Adipose tissue (tissue), 3 donors: ENCODE results near the gene IZUMO1. TPM values are rescaled to one million over a fixed set of nuclear protein-coding genes. Genes with fewer than 3 reads are reported as not detected.
A peak's percentile ranks its signal among the peaks of the same experiment; 100 is the strongest.

Experiments
- H3K27ac ChIP-seq: one replicate; pipeline ENCODE4 v1.5.1; 2013; ENCODE audit warnings: low read depth, low read length
- WGBS, 3 donors: extraction: QIAGEN DNeasy Blood & Tissue Kit; methylation state at CpG; one replicate each; pipeline ENCODE4 v1.1.7; 2013; 5-methylcytosine and 5-hydroxymethylcytosine counted together
- polyA plus RNA-seq, 3 donors: library from polyadenylated mRNA; stranded (reverse); fragments of 200-250 nt; gene quantifications; one replicate each; pipeline ENCODE4 v1.2.3, GENCODE V29; 2013
- donor health status: healthy with polysubstance abuse.
- donor health status: Bipolar disorder and iron deficiency.
- donor health status: healthy.

The IZUMO1 gene
- polyA plus RNA-seq, 3 donors, result 0.66 to 1.6 (median 0.68) TPM

DNA sequence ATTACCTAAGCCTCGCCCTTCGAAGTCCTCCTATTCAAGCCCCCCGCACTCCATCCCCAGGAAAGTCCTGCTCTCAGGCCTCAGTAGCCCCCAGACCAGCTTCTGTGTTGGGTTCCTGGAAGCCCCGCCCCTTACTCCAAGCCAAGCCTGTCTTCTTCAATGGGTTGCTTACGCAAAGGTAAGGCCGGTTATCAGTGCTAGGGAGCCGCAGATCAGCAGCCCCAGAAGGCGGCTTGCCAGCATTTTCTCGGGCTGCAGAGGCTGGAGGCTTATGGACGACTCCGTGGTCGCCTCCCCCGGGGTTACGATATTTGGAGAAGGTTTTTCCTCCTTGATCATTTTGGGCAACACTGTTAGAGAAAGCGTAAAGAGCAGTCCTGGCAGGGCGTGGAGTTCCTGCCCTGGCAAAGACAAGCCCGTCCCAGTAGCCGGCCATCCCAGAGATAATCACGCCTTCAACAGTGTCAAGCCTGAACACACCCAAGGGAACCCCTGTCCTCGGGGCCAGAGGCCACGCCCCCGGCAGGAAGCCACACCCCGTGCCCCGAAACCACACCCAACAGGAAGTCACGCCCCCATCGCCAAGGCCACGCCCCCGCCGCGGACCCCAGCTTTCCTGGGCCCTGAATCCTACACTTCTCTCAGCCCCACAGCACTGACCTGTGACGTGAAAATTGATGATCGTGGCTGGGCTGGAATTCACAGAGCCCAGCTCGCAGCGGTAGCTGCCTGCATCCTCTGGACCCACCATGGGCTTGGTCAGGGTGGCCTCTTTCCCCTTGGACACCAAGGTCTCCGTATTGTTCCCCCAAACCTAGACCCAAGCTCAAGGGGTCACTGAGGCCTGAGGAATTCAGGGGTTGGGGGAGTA lies 5.3 kb downstream of the IZUMO1 start:
- peak overlapping the region; percentile 6 for H3K27ac ChIP-seq
- 27 to 40% (median 35%) methylated on average over 35 of the region's 35 CpGs for WGBS, 3 donors

DNA sequence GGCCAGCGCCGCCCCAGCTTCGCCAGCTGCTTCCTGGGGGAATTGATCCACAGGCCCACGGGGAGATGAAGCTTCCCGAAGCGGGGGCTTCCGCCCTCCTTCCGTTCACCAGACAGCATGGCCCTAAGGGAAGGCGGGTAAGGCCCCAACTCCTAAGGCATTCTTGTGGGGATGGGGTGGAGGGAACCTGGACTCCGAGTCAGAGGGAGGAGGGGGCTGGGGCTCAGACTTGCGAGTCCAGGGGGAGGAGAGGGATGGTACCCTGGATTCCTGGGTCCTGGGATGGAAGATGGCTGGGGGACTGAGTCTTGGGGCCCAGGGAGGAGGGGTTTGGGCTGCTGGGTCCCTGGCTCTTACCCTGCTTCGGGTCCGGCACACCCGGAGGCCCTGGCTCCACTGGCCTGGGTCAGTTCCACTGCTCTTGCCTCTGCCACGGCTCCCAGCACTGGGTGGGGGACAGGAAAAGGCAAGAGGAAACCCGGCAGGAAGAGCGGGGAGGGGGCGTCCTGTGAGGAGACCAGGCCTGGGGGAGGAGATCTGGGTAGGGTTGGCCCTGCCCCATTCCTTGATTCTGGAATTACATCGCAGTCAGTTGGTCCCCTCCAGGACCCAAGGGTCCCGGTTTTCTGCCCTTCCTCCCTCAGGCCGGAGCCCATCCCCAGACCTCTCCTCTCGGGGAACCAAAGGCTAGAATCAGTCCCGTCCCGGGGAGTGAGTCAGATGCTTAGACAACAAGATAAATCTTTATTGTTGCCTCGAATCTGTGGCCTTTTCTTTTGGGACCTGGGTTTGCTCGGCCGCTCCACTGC lies 6.3 kb downstream of the IZUMO1 start, which contains the start of gene RASIP1:
RASIP1 (minus strand) TSS at position 447 of the 809 bp plus-strand sequence; CDS start at position 119, 328 bp downstream.
- WGBS, 3 donors, result 20 to 40% (median 39%) methylated on average over 27 of the region's 27 CpGs
- no peak within 1 kb of the TSS for H3K27ac ChIP-seq

DNA sequence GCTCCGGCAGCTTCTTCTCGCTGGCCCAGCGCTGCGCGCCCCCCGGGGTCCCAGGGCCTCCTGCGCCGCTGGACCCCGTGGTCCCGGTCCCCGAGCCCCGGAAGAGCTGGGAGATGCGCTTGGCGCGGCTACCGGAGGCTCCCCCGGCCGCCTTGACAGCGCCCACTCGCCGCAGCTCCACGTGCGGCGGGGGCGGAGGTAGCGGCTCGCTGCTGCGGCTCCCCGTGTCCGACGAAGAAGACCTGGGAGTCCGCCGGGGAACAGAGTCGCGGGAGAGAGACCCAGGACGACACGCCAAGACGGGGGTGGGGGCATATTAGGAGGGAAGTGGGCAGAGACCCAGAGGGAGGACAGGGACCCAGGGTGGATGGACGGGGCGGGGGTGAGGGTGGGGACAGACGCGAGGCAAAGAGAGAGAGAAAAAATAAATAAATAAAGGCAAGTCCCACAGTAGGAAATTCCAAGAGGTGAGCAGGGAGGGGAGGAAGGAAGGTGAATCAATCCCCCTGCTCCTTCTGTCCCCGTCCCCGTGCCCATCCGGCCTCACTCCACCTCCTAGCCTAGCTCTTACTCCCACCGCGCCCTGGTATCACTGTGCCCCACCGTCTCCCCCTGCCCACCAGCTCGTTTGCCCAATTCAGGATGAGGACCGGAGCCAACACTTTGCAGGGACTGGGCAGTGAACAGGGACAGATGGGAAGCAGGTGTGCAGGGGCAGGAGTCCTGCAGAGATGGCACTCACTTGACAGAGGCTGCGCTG lies 7.1 kb downstream of the IZUMO1 start:
- WGBS, 3 donors, result 5 to 13% (median 9%) methylated on average over 36 to 51 of the region's 51 CpGs
- no peak overlapping the region for H3K27ac ChIP-seq

DNA sequence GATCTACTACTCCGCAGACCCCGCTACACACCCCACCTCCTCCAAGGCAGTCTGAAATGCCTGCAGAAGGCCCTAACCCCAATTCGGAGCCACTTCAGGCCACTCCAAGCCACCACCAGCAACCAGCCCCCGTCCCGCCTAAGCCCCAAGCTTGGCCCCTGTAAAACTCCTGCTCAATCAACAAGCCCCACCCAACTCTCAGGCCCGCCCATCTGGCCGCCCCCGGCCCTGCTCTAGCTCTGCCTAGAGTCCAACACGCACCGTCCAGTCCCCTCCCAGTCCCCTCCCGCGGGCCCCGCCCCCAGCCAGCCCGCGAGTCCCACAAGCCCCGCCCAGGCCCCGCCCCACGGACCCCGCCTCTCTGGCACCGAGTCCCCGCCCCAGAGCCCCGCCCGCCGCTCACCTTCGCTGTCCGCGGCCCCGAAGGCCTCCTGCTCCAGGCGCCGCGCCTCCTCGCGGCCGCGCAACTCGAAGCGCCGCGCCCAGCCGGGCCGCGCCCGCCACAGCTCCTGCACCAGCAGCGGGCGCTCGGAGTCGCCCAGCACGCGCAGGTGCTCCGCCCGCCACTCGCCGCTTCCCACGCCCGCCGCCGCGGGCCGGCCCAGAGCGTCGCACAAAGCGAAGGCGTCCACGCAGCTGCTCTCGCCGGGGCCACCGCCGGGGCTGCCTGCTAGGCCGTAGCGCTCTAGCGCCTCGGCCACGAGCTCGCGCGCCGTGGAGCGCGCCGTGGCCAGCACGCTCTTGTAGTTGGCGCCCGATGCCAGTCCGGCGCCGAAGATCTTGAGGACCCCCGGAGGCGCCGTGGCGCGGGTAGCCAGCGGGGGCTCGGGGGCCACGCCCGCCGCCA lies 7.9 kb downstream of the IZUMO1 start:
- no peak overlapping the region for H3K27ac ChIP-seq
- 1 to 3% (median 2%) methylated on average over 53 to 95 of the region's 96 CpGs for WGBS, 3 donors

DNA sequence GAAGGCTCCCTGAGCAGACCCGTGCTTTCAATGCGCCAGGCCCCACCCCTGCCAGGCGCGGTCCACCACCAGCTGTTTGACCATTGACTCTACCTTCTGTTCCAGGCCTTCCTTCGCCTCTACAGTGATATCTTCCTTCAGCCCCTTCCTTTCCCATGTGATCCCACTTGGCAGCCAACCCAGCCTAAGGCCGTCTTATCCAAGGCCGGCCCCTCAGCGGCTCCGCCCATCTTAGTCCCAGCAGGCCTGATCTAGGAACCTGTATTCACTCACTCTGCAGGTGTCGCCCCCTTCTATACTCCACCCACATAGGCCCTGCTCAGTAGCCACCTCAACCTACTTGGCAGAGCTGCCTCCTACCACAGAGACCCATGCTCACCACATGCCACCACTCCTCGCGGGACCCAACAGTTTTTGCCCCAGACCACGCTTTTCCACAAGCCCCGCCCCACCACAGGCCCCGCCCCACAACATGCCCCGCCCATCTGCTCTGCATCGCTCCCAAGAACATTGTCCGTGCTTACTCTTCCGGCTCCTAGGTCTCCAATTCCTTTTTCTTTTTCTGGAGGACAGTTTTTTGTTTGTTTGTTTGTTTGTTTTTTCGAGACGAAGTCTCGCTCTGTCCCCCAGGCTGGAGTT lies 9.2 kb downstream of the IZUMO1 start:
- 37 to 63% (median 59%) methylated on average over 22 of the region's 22 CpGs for WGBS, 3 donors
- no peak overlapping the region for H3K27ac ChIP-seq

DNA sequence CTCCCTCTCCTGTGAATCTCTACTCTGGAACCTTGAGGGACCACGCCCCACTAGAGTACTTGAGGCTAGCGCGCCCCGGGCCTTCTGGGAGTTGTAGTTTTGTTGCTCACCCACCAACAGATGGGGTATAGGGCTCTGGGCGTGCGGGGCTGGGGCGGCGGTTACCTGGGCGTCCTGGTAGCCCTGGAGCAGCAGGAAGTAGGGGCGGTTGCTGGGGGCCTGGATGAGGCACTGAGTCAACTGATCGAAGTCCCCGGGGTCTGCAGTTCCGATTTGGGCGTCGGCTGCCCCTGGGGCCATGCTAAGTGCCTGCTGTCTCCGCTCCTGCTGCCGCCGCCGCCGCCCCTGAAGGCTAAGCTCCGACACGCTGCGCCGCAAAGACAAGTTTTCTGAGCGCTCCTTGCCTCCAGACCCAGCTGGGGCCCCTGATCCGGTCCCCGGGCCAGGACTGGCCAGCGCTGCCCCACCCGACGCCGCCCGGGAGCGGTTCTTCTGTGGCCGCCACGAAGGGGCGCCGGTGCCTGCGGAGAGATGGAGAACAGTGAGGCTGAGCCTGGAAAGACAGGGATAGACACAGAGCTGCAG lies 11.6 kb downstream of the IZUMO1 start:
- H3K27ac ChIP-seq, result no peak overlapping the region
- WGBS, 3 donors, result 61 to 69% (median 65%) methylated on average over 36 to 38 of the region's 38 CpGs

DNA sequence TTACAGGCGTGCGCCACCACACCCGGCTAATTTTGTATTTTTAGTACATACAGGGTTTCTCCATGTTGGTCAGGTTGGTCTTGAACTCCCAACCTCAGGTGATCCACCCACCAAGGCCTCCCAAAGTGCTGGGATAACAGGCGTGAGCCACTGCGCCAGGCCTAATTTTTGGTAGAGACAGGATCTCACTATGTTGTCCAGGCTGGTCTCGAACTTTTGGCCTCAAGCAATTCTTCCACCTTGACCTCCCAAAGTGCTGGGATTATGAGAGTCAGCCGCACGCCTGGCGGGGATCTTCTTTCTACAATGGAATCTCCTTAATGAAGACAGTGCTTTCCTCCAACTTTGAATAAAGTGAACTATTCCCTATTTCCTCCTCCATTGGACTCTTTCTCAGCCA lies 12.1 kb downstream of the IZUMO1 start:
- 95 to 97% (median 95%) methylated on average over 6 to 9 of the region's 9 CpGs for WGBS, 3 donors
- no peak overlapping the region for H3K27ac ChIP-seq

DNA sequence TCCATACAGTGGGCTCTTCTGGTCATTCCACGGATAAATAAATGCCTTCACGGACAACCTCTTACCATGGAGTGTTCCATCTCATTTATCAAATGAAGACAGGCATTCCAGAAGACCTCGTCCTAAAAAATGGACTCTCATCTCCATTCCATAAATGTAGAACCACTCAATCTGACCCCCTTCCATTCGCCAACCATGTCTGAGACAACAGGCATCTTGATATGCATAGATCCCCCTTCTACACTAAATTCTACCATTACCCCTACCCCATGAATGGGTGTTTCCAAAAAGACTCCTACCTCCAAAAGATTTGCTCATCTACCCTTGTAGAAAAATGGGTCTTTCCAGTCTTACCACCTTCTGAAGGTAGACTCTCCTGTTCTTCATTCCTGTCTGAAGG lies 15.3 kb downstream of the IZUMO1 start:
- 85 to 87% (median 85%) methylated on average over 4 of the region's 4 CpGs for WGBS, 3 donors
- no peak overlapping the region for H3K27ac ChIP-seq

DNA sequence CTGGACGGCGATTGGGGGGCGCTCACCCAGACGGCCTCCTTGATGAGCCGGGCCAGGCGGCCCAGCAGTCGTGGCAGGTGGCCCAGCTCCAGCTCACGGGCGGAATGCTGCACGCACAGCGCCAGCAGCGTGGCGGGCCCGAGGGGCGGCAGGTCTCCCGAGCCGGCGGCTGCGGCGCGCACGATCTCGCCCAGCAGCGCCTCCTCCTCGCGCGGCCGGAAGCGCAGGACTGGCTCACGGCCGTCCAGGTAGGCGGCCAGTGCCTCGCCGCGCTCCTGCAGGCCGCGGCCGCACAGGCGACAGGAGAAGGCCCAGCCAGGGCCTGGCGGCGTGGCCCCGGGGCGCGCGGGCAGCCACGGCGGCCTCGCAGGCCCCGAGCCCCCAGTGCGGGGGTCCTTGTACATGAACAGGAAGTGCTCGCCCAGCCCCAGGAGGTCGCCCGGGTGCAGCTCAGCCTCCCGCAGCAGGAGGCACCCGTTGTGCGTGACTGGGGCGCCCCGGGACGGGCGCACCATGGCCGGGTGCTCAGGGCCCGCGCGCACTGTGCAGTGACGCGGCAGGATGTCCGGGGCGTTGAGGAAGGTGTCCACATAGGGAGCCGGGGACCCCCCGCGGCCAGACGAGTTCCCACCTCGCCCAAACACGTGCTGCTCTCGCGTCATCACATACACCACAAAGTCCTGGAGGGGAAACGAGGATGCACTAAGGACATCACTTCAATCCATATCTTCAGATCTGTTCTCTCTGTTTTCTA lies 17.6 kb downstream of the IZUMO1 start:
- H3K27ac ChIP-seq, result peak overlapping the region; percentile 6
- WGBS, 3 donors, result 69 to 75% (median 74%) methylated on average over 63 to 77 of the region's 77 CpGs

DNA sequence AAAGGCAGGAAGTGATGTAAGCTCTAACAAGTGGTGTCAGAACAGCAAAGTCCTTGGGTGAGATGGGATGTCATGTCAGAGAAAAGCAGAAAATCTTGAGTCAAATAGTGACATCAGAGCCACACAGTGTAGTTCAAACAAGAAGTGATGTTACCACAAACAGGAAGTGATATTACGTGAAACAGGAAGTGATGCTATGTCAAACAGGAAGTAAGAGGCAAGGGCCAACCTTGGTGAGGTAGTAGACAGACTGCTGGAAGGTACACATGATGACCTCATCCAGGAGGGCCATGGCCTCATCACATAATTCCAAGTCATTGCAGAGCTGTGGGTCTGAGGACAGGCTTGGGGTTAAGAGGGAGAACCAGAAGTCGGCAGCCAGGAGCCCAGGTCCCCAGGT lies 20.2 kb downstream of the IZUMO1 start:
- H3K27ac ChIP-seq, result no peak overlapping the region
- WGBS, 3 donors, result 51 to 80% (median 65%) methylated on average over 2 of the region's 2 CpGs

DNA sequence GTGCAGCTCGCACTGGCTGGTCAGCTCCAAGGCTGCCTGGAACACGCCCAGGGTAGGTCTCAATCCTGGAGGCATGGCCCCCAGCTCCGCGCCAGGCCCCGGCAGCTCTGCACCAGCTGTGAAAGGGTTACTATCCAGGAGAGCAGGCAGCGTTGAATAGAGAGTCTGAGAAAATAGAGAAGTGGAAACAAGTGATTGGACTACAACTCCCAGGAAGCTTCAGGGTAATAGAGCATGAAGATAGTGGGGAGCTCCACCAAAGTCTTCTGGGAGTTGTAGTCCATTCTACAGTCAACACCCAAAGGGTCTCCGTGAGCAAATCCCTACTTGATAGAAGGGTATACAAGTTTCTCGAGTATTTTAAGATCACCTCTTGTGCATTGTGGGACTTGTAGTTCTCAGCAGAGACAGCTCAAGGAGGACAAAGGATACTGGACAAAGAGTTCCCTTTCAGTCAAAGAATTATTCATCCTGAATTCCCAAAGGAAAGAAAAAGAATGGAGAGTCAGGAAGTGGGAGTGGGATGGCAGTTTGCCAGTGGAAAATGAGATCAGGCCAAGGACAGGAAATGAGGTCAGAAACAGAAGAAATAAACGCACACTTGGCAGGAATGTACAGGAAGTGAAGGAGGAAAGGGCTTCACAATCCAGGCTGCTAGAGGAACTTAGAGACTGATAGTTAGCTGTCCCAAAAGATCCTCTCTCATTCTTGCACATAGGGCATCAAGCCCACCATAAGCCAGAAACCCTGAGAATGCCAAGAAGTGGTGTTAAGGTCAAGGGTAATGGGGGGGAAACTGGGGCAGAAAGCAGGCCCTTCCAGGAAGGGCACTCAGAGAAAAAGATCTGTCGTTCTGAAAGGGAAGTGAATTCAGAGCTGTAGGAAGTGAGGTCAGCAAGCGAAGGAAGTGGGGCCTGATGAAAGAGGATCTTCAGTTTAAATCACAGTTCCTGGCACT lies 21.6 kb downstream of the IZUMO1 start:
- no peak overlapping the region for H3K27ac ChIP-seq
- 36 to 55% (median 38%) methylated on average over 11 of the region's 11 CpGs for WGBS, 3 donors

DNA sequence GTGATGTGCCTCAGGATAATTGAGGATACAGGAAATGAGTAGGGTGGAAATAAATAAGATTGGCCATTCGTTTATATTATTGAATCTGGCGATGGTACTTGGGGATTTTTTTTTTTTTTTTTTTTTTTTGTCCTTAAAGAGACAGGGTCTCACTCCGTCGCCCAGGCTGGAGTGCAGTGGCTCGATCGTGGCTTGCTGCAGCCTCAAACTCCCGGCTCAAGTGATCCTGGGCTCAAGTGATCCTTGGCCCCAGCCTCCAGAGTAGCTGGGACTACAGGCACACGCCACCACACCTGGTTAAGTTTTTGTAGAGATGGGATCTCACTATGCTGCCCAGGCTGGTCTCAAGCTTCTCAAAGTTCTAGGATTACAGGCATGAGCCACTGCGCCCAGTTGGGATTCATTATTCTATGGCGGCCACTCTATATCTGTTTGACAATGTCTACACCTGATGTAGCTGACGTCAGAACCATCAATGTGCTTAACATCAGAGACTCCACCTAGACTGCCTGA lies 24.5 kb downstream of the IZUMO1 start:
- H3K27ac ChIP-seq, result no peak overlapping the region
- WGBS, 3 donors, result 81 to 84% (median 84%) methylated on average over 11 of the region's 11 CpGs

DNA sequence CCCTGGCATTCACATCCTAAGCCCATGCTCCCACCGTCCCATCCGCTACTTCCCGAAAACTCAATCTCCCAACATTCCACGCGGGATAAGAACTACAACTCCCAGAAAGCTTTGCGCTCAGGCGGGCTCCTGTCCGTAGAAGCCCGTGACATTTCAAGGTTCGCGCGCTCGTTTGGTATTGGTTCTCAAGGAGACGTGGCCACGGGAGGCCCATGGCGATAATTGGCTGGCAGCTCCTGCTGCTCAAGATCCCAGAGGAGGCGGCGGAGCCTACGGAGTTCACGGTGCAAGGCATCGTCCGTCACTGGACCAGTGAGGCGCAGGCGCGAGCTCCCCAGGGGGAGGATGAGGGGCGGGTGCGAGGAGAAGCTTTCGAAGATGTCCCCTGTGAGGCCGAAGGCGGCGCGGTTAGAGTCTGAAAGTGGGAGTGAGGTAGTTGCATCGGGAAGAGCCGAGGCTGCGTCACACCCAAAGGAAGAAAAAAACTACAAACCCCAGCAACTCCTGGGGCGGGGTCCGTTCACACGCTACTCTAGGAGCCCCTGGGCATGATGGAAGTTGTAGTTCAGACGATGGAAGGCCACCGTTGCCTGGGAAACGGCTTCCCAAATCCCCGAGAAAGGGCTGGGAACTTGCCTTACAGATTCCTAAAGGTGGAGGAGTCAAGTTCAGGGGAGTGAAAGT lies 26.0 kb downstream of the IZUMO1 start:
- 6 to 22% (median 22%) methylated on average over 42 of the region's 42 CpGs for WGBS, 3 donors
- no peak overlapping the region for H3K27ac ChIP-seq

DNA sequence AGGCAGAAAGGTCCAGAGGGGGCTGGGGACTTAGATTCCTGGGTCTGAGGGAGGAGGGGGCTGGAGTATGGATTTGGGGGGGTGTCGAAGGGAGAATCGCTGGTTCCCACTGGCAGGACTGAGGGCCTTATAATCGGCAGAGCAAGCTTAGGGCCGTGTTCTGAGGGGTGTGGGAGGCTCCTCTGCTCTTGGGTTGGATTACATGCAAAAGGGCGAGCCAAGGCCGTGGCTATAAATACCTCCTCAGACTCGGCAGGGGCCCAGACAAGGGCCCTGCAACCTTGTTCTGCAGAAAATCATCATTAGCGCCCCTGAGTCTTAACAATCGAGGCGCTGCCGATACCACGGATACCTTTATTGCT lies 26.5 kb downstream of the IZUMO1 start:
- no peak overlapping the region for H3K27ac ChIP-seq
- 18 to 40% (median 28%) methylated on average over 12 of the region's 12 CpGs for WGBS, 3 donors
